Keratinocyte (primary cell): ENCODE results near the gene UGGT2. TPM values are rescaled to one million over a fixed set of nuclear protein-coding genes. Genes with fewer than 3 reads are reported as not detected.

ENCODE experiments used
- DNase-seq: peaks from one replicate; pipeline ENCODE4 v3.0.0-alpha.2; 2011; ENCODE audit warnings: low read depth, missing footprints, low spot score
- FAIRE-seq: peaks from 2 replicates; lab custom pipeline; 2011; peaks lifted over from hg19 to GRCh38; lab: Jason Lieb, UNC
- H2AFZ ChIP-seq: 2 replicates; pipeline ENCODE4 v1.6.0; 2012; ENCODE audit warnings: low read length, control low read depth, inconsistent platforms; ENCODE audit not compliant: control insufficient read depth
- H3K27ac ChIP-seq: 2 replicates; pipeline ENCODE4 v1.5.1; 2011; ENCODE audit warnings: low read length; ENCODE audit not compliant: control insufficient read depth, insufficient read depth
- H3K27me3 ChIP-seq: 3 replicates; pipeline ENCODE4 v1.6.0; 2011; ENCODE audit warnings: low read length; ENCODE audit not compliant: control insufficient read depth, insufficient read depth; ENCODE audit errors: extremely low read depth
- H3K36me3 ChIP-seq, 2 experiments: 2 replicates in 1 of 2; 3 replicates in 1 of 2; pipeline ENCODE4 v1.5.1; 2011; ENCODE audit warnings: low read length in 2 of 2, mild to moderate bottlenecking in 1 of 2; ENCODE audit not compliant: control insufficient read depth in 2 of 2, insufficient read depth in 2 of 2; ENCODE audit errors: extremely low read depth in 1 of 2
- H3K4me1 ChIP-seq: 3 replicates; pipeline ENCODE4 v1.5.1; 2011; ENCODE audit warnings: low read length; ENCODE audit not compliant: control insufficient read depth, insufficient read depth; ENCODE audit errors: extremely low read depth
- H3K4me2 ChIP-seq: 3 replicates; pipeline ENCODE4 v1.6.0; 2011; ENCODE audit warnings: low read depth, low read length; ENCODE audit not compliant: control insufficient read depth, insufficient read depth; ENCODE audit errors: extremely low read depth
- H3K4me3 ChIP-seq, 3 experiments: fragments of 200-600 bp in 1 of 3; sonication (generic) in 1 of 3; 2 replicates in 2 of 3; 3 replicates in 1 of 3; pipeline ENCODE4 v1.5.1; 2011 to 2016; ENCODE audit warnings: low read length in 3 of 3, mild to moderate bottlenecking in 3 of 3, control low read depth in 2 of 3, inconsistent platforms in 1 of 3, low read depth in 1 of 3, mixed read lengths in 1 of 3, mixed run types in 1 of 3, moderate library complexity in 1 of 3; ENCODE audit not compliant: control insufficient read depth in 2 of 3, insufficient read depth in 2 of 3; ENCODE audit errors: extremely low read depth in 1 of 3
- H3K79me2 ChIP-seq: 2 replicates; pipeline ENCODE4 v1.6.0; 2012; ENCODE audit warnings: low read length; ENCODE audit not compliant: control insufficient read depth, insufficient read depth
- H3K9ac ChIP-seq: 3 replicates; pipeline ENCODE4 v1.6.0; 2011; ENCODE audit warnings: low read length; ENCODE audit not compliant: control insufficient read depth, insufficient read depth; ENCODE audit errors: extremely low read depth
- H3K9me1 ChIP-seq: 3 replicates; pipeline ENCODE4 v1.6.0; 2011; ENCODE audit warnings: low read length; ENCODE audit not compliant: control insufficient read depth, insufficient read depth; ENCODE audit errors: extremely low read depth
- H3K9me3 ChIP-seq: 2 replicates; pipeline ENCODE4 v1.5.1; 2012; ENCODE audit warnings: low read depth, low read length; ENCODE audit not compliant: control insufficient read depth
- H4K20me1 ChIP-seq: 3 replicates; pipeline ENCODE4 v1.6.0; 2011; ENCODE audit warnings: low read length; ENCODE audit not compliant: control insufficient read depth, insufficient read depth; ENCODE audit errors: extremely low read depth
- CTCF ChIP-seq, 3 experiments: IDR thresholded peaks in 1 of 3; conservative IDR thresholded peaks in 1 of 3; optimal IDR thresholded peaks in 1 of 3; 2 replicates in 2 of 3; 3 replicates in 1 of 3; pipeline versions ENCODE3 to v1.5.1; 2011; ENCODE audit warnings: low read length in 3 of 3, mild to moderate bottlenecking in 3 of 3, moderate library complexity in 2 of 3, control low read depth in 1 of 3, inconsistent platforms in 1 of 3; ENCODE audit not compliant: insufficient read depth in 2 of 3; ENCODE audit errors: extremely low read depth in 1 of 3
- EZH2 ChIP-seq: IDR thresholded peaks from one replicate; pipeline ENCODE4 v1.6.1; 2012; ENCODE audit warnings: inconsistent platforms, mild to moderate bottlenecking, low read length, moderate library complexity
- dilution Hi-C: fragments of 300-500 bp; cut with MboI; formaldehyde crosslinking; loops from one replicate; pipeline ENCODE4 v1.7.0; 2020; ENCODE audit warnings: low sequenced_read_pairs; ENCODE audit not compliant: extremely low pct_ligation_motif_present
- polyA plus RNA-seq, 5 experiments: library from polyadenylated mRNA; depleted of rRNA in 3 of 5; stranded (reverse) in 3 of 5; stranded (forward) in 1 of 5; unstranded in 1 of 5; fragments of >200 nt; gene quantifications; 1 replicate in 1 of 5; 2 replicates in 3 of 5; 3 replicates in 1 of 5; pipeline versions ENCODE4 v1.2.1 to v1.2.3, GENCODE V29; 2011 to 2012; ENCODE audit warnings: missing spikeins in 2 of 5, low read depth in 1 of 5, low replicate concordance in 1 of 5

The UGGT2 gene
- polyA plus RNA-seq, 1 donor (not counting 4 experiments of a cell fraction or from before 2014, with no cell fraction given), result 12.5 TPM

- H3K4me3 ChIP-seq, result no peak overlapping the region
- no peaks in the 10 kb centered on the region for H3K4me1 ChIP-seq
- no peaks in the 10 kb centered on the region for H3K36me3 ChIP-seq
- DNase-seq (no peak), FAIRE-seq (no peak)
- H3K4me2 ChIP-seq, result no peak overlapping the region
- no peaks in the 10 kb centered on the region for H4K20me1 ChIP-seq
- no peak overlapping the region for H2AFZ ChIP-seq
- H3K79me2 ChIP-seq, result no peaks in the 10 kb centered on the region
- no peak for TF ChIP-seq EZH2
- TF ChIP-seq CTCF (optimal IDR thresholded peaks at IDR 0.05 in 1 of 3, IDR thresholded peaks at IDR 0.05 in 1 of 3, conservative IDR thresholded peaks at IDR 0.05 in 1 of 3; ENCODE audit: extremely low read depth in 1 of 3, insufficient read depth in 2 of 3, low read length in 3 of 3), result peak in 2 of 3 experiments; percentile 44 to 52
- H3K9me3 ChIP-seq, result no peaks in the 10 kb centered on the region
- no peak overlapping the region for H3K9ac ChIP-seq
- dilution Hi-C loops, result no loop called here
- peaks cover 14% of the 10 kb centered on the region for H3K27me3 ChIP-seq
- no peak overlapping the region for H3K27ac ChIP-seq
- H3K9me1 ChIP-seq, result no peaks in the 10 kb centered on the region
Observed at GRCh38 chr13:96075953-96076543, 22.8 kb upstream of the UGGT2 start.

DNA sequence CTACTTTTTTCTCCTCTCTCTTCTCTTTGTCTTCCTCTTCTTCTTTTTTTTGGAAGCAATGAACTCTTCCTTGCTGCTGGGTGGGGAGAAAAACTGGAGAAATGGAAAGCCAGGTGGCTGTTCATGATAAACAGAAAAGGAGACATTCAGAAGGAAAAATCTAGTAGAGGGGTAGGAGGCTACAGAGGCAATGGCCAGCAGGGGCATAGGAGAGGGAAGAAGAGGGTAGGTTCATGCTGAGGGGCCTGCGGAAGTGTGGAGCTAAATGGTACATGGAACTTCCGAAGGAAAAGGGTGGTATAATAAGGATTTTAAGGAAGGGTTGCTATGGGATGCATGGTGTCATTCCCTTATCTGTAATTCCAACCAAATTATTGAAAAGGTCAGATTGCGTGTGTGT is 19.2 kb upstream of the UGGT2 start:
- H3K36me3 ChIP-seq, result no peaks in the 10 kb centered on the region
- H3K9ac ChIP-seq, result no peak overlapping the region
- no peak overlapping the region for H3K4me2 ChIP-seq
- no peak overlapping the region for H3K4me3 ChIP-seq
- FAIRE-seq (no peak), DNase-seq (no peak)
- H4K20me1 ChIP-seq, result no peaks in the 10 kb centered on the region
- no peak for TF ChIP-seq EZH2
- TF ChIP-seq CTCF (optimal IDR thresholded peaks at IDR 0.05 in 1 of 3, IDR thresholded peaks at IDR 0.05 in 1 of 3, conservative IDR thresholded peaks at IDR 0.05 in 1 of 3; ENCODE audit: extremely low read depth in 1 of 3, insufficient read depth in 2 of 3, low read length in 3 of 3), result no peak
- dilution Hi-C loops, result no loop called here
- peaks cover 21% of the 10 kb centered on the region for H3K27me3 ChIP-seq
- no peak overlapping the region for H3K27ac ChIP-seq
- no peaks in the 10 kb centered on the region for H3K9me1 ChIP-seq
- H2AFZ ChIP-seq, result no peak overlapping the region
- H3K79me2 ChIP-seq, result no peaks in the 10 kb centered on the region
- H3K4me1 ChIP-seq, result no peaks in the 10 kb centered on the region
- H3K9me3 ChIP-seq, result no peaks in the 10 kb centered on the region
